Measurements from ENCODE around the gene ATP2A3.

Gene ATP2A3

GRCh38 chr17:3906881-3907280, 57.4 kb downstream of the ATP2A3 start:
- no peak for DNase-seq

GRCh38 chr17:3905017-3905520, 59.2 kb downstream of the ATP2A3 start:
- DNase-seq: no peak

DNA sequence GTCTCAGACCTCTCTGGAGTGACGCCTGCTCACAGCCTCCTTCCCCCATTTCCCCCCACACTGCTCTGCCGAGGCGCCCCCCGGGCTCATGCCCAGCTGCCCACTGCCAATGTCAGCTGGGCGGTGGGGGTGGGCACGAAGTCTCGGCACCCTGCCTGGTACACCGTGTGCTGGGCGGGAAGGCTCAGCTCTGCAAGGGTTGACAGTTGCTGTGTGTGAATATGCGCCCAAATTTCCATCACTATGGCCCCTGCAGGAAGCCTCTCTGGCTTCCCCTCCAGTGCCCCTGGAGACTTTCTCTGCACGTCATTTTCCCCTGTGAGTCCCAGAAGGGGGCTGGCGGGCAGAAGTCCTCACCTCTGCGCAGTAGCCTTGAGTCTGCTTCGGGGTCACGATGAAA, 59.7 kb downstream of the ATP2A3 start:
- no peak for DNase-seq

GRCh38 chr17:3903881-3904290, 60.4 kb downstream of the ATP2A3 start:
- DNase-seq: no peak

DNA sequence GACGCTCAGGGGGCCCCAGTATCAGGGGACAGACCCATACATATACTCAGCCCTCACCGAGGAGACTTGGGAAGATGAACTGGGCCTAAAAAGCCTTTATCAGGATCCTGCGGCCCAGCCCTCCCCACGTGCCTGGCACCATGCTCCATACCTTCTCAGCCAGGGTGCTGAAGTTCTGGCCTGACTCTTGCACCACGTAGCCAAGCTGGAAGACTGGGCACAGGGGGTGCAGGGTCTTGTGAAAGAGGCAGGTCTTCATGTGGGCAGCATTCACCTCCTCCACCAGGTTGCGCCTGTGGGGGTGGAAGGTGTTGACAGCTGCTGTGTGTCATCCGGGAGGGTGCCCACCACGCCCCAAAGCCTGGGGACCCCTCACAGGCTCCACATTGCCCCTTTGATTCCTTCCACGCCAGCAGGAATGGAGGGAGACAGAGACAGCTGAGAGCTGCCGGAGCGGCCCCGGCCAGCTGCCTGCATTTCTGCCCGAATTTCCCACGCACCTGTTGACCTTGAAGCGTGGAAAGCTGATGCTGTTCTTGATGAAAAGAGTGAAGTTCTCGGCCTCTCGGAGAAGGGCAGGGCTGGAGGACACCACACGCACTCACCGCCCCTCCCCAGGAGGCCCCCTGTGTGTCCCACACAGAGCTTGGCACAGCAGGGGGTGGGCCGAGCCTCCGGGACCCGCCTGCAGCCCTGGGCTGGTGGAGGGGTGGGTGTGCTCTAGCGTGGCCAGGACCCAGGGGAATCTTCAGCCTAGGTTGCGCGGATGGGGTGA, 61.0 kb downstream of the ATP2A3 start:
- DNase-seq: no peak

- no peak for DNase-seq
Observed at GRCh38 chr17:3900646-3901045, 63.6 kb downstream of the ATP2A3 start.

DNA sequence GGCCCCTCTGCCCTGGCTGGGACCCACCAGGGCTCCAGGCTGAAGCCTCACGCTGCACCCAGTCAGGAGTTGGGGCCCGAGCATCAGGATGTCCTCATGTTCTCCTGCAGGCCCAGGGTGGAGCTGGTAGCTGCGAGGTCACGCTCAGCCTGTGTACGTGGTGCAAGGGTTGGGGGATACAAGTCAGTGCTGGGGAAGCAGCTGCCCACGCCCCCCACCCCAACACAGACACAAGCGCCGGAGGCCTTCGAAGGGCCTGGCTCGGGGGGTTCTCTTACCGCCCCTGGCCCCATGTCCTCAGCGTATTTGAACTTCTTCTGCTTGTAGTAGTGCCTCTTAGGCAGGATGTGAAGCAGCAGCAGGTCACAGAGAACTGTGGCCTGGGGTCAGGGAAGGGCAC, 66.5 kb downstream of the ATP2A3 start:
- no peak for DNase-seq

DNA sequence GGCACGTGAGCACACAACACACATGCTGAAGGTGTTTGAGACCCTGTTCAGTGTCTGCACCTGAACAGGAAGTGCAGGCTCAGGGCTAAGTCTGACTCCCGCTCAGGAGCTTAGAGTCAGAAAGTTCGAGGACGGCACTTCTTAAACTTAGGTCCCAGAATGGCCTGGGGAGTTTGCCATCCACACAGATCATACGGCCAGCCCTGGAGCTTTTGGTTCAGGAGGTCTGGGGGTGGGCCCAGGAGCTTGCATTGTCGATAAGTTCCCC, 67.3 kb downstream of the ATP2A3 start:
- DNase-seq: no peak

DNA sequence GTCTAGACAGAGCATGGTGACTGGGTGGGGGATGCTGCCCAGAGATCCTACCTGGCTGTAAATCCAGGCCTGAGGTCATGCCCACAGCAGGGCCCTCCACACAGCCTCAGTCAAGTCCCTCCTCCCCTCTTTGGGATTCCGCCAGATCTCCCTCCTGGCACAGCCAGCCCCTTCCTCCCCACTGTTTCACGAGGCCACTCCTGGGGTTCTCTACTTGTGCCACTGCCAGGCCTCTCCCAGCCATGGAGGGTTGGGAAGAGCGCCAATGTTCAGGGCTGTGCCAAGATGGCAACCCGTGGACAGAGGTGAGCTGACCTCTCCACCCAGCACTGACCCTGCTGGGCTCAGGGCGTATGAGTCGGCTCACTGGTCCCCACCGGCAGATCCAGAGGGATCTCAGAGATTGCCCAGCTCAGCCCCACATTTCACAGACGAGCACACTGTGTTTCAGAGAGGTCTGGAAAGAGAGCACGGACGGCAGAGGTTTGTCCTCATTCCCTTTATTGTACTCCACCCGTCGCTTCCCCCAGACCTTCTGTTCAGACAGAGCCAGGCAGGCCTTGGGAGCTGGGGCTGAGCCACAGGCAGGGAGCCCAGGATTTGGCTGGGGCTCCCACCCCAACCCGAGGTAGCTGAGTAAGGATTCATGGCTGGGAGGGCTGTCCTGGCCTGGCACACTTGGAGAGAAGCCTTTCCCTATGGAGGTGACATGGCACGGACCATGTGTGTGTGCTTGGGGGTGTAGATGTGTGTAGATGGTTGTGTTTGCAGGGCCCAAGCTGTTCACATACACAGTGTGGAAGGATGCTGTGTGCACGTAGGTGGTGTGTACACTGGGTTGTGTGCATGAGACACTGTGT, 67.9 kb downstream of the ATP2A3 start:
- DNase-seq: no peak

DNA sequence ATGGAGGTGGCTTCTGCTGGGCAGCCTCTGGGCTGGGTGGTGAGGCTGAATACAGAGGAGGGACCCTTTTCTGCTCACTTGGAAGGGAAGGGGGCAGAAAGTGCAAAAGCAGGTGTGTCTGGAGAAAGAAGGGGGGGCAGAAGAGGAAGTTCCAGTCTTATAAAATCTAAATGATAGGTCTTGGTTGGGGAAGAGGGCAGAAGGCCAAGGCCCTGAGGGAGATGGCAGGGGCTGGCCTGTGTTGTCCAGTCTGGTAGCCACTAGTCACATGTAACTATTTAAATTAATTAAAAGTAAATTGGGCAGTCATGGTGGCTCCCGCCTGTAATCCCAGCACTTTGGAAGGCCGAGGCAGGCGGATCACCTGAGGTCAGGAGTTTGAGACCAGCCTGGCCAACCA, 68.9 kb downstream of the ATP2A3 start:
- no peak for DNase-seq

GRCh38 chr17:3894911-3895343, 69.3 kb downstream of the ATP2A3 start:
- DNase-seq: no peak

GRCh38 chr17:3894188-3894587, 70.0 kb downstream of the ATP2A3 start:
- no peak for DNase-seq

GRCh38 chr17:3893720-3894116, 70.5 kb downstream of the ATP2A3 start:
- no peak for DNase-seq

GRCh38 chr17:3893003-3893719, 71.1 kb downstream of the ATP2A3 start, which contains the start of gene CAMKK1:
TSS of gene CAMKK1 (minus strand) at chr17:3893053. CDS start at chr17:3885687, 7,366 bp downstream.
- DNase-seq: no peak

- DNase-seq: no peak
Observed at GRCh38 chr17:3892095-3892998, 71.9 kb downstream of the ATP2A3 start.

GRCh38 chr17:3891626-3892094, 72.6 kb downstream of the ATP2A3 start:
- no peak for DNase-seq

GRCh38 chr17:3890878-3891219, 73.4 kb downstream of the ATP2A3 start:
- DNase-seq: no peak

GRCh38 chr17:3890082-3890877, 74.0 kb downstream of the ATP2A3 start:
- DNase-seq: peak; percentile 71

DNA sequence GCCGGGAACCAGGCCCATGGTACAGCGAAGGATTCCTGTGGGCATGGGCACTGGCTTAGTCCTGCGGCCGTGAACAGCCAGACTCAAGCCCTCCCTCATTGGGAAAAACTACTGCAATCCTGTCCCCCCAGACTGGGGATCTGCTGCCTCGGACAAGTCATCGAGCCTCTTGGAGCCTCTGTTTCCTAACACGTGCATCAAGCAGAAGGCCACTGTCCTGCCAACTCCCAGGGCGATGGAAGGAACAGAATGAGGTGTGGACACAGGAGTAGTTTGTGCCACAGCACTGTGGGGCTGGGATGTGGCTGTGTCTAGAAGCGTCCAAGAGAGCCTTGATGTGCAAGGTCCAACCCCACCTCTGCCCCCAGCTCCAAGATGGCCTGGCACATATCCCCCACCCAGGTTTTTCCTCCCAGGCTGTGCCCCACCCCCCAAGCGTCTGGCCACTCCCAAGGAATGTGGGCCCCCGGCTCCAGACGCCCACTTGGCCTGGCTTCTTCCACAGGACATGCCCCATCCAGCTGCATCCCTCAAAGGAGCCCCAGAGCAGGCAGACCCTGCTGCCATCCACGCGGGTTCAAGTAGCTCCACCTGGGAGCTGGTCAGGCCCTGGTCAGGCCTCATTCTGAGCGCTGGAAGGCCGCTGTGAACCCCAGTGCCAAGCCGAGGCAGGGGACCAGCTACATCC, 74.8 kb downstream of the ATP2A3 start:
- no peak for DNase-seq

DNA sequence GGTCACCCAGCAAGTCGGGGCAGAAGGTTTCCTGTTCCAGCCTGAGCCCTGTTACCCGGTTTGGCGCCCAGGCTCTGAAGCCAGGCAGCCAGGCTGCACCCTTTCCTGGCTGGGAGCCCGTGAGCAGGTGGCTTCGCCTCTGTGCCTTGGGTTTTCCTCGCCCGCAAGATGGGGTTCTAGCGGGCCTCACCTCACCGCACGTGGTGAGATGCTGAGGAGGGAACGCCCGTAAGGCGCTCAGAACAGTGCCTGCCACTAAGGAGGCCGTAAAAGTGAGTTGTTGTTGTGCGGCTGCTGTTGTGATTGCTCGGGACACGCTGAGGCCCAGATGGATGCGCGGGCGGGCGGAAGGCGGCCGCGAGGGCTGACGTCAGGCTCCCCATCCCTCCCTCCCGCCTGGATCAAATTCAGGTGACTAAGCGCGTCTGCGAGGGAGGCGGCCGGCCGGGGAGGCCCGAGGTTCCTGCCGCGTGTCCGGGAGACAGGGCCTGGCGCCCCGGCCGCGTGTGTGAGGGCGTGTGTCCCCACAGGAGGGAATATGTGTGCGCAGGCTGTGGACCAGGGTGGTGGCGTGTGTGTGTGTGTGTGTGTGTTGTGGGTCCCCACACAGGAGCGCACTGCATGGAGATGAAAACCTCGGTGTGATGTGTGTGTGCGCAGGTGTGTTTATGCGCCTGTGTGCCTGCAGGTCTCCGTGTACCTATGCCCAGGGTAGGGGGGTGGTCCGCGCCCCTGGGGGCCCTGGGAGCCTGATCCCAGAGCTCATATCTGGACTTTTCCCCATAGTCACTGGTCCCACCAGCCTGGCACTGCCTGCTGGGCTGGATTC, 75.7 kb downstream of the ATP2A3 start:
- peak; percentile 51 for DNase-seq
